OCI-LY3 (cell line): ENCODE measurements around the gene ZNF24.

Experiments
- H2AFZ ChIP-seq: fragments of 200-600, 300-600 bp; shearing (Covaris generic); 2 replicates; pipeline ENCODE4 v1.6.0; 2014; ENCODE audit warnings: antibody characterized with exemption, low read depth, low read length
- H3K27ac ChIP-seq: fragments of 200-600, 300-600 bp; sonication (generic); 2 replicates; pipeline ENCODE4 v1.5.1; 2014; ENCODE audit warnings: mild to moderate bottlenecking, low read length, moderate library complexity, mixed read lengths
- H3K27me3 ChIP-seq: fragments of 200-600, 300-600 bp; sonication (generic); 2 replicates; pipeline ENCODE4 v1.6.1; 2014; ENCODE audit warnings: low read depth, low read length, mixed read lengths
- H3K36me3 ChIP-seq: fragments of 200-600, 300-600 bp; sonication (generic); replicated peaks from 2 replicates; pipeline ENCODE3; 2014; ENCODE audit warnings: low read depth, low read length, mixed read lengths
- H3K4me1 ChIP-seq: fragments of 300-600, 200-600 bp; sonication (generic); 2 replicates; pipeline ENCODE4 v1.6.1; 2014; ENCODE audit warnings: low read length, mixed read lengths
- H3K4me2 ChIP-seq: fragments of 200-600, 300-600 bp; sonication (generic); 2 replicates; pipeline ENCODE4 v1.6.1; 2014; ENCODE audit warnings: low read length, mixed read lengths
- H3K4me3 ChIP-seq: fragments of 300-600, 200-600 bp; sonication (generic); 2 replicates; pipeline ENCODE4 v1.5.1; 2014; ENCODE audit warnings: antibody characterized with exemption, mild to moderate bottlenecking, low read length, moderate library complexity
- H3K79me2 ChIP-seq: fragments of 300-600, 200-600 bp; shearing (Covaris generic); 2 replicates; pipeline ENCODE4 v1.6.1; 2014; ENCODE audit warnings: mild to moderate bottlenecking, low read length, mixed read lengths
- H3K9ac ChIP-seq: fragments of 300-600, 200-600 bp; shearing (Covaris generic); 2 replicates; pipeline ENCODE4 v1.6.0; 2014; ENCODE audit warnings: mild to moderate bottlenecking, low read length, moderate library complexity
- H3K9me3 ChIP-seq: fragments of 200-600, 300-600 bp; shearing (Covaris generic); 2 replicates; pipeline ENCODE4 v1.6.1; 2014; ENCODE audit warnings: low read length, mixed read lengths; ENCODE audit not compliant: insufficient read depth
- H4K20me1 ChIP-seq: fragments of 200-600, 300-600 bp; sonication (generic); 2 replicates; pipeline ENCODE4 v1.6.1; 2016; ENCODE audit warnings: low read length, mixed read lengths; ENCODE audit not compliant: insufficient read depth
- CTCF ChIP-seq: fragments of 200-600, 300-600 bp; sonication (generic); IDR thresholded peaks from 2 replicates; pipeline ENCODE4 v1.5.1; 2014; ENCODE audit warnings: antibody characterized with exemption, low read length, low read depth
- EZH2phosphoT487 ChIP-seq: fragments of 200-600 bp; shearing (Covaris generic); IDR thresholded peaks from 2 replicates; pipeline ENCODE4 v1.6.1; 2018; ENCODE audit warnings: antibody characterized with exemption, mixed run types, low read depth

The ZNF24 gene

GRCh38 chr18:35352778-35353177, 8.6 kb upstream of the ZNF24 start:
- Histone ChIP-seq H3K36me3 (no peaks in the 10 kb centered on the region), H3K4me2 (no peak overlapping the region), H3K4me3 (no peak overlapping the region), H3K27ac (no peak overlapping the region), H2AFZ (no peak overlapping the region), H3K9ac (no peak overlapping the region), H3K27me3 (no peaks in the 10 kb centered on the region), H3K9me3 (no peaks in the 10 kb centered on the region; the same call in 1 of the 2 replicates), H3K79me2 (no peaks in the 10 kb centered on the region), H4K20me1 (no peaks in the 10 kb centered on the region), H3K4me1 (peaks cover 3% of the 10 kb centered on the region; the same call in 1 of the 2 replicates)
- TF ChIP-seq EZH2phosphoT487 (no peak), CTCF (no peak)

- Histone ChIP-seq H4K20me1 (no peaks in the 10 kb centered on the region), H3K79me2 (no peaks in the 10 kb centered on the region), H3K4me3 (no peak overlapping the region), H3K9me3 (no peaks in the 10 kb centered on the region; the same call in 1 of the 2 replicates), H3K27ac (no peak overlapping the region), H3K36me3 (no peaks in the 10 kb centered on the region), H3K4me2 (no peak overlapping the region), H2AFZ (no peak overlapping the region), H3K9ac (no peak overlapping the region), H3K27me3 (no peaks in the 10 kb centered on the region), H3K4me1 (peaks cover 3% of the 10 kb centered on the region; the same call in 1 of the 2 replicates)
- no peak for TF ChIP-seq EZH2phosphoT487
- no peak for TF ChIP-seq CTCF
Measured at GRCh38 chr18:35352283-35352682, 8.1 kb upstream of the ZNF24 start.

- H3K79me2 ChIP-seq = peaks cover 18% of the 10 kb centered on the region
- no peaks in the 10 kb centered on the region for H3K36me3 ChIP-seq
- H3K27ac ChIP-seq = no peak overlapping the region
- H4K20me1 ChIP-seq = peaks cover 8% of the 10 kb centered on the region
- H2AFZ ChIP-seq = no peak overlapping the region
- H3K4me1 ChIP-seq = peaks cover 19% of the 10 kb centered on the region
- no peaks in the 10 kb centered on the region for H3K27me3 ChIP-seq
- no peak overlapping the region for H3K9ac ChIP-seq
- no peak overlapping the region for H3K4me2 ChIP-seq
- H3K4me3 ChIP-seq = no peak overlapping the region
- no peaks in the 10 kb centered on the region; the same call in 1 of the 2 replicates for H3K9me3 ChIP-seq
- TF ChIP-seq EZH2phosphoT487 (no peak), CTCF (no peak)
Measured at GRCh38 chr18:35348001-35348400, 3.8 kb upstream of the ZNF24 start.

- Histone ChIP-seq H3K79me2 (peaks cover 39% of the 10 kb centered on the region), H3K36me3 (peaks cover 6% of the 10 kb centered on the region), H3K4me3 (no peak overlapping the region), H3K27ac (no peak overlapping the region), H4K20me1 (peaks cover 28% of the 10 kb centered on the region), H3K27me3 (no peaks in the 10 kb centered on the region), H3K9ac (no peak overlapping the region; the same call in 1 of the 2 replicates), H3K9me3 (no peaks in the 10 kb centered on the region), H3K4me1 (peaks cover 25% of the 10 kb centered on the region), H3K4me2 (peak overlapping the region; percentile 79), H2AFZ (peak overlapping the region; percentile 85)
- TF ChIP-seq EZH2phosphoT487 = no peak
- TF ChIP-seq CTCF = no peak
Measured at GRCh38 chr18:35345950-35346349, 1.7 kb upstream of the ZNF24 start.
